HepG2 (cell line): ENCODE results near the gene SC5D. TPM values are rescaled to one million over a fixed set of nuclear protein-coding genes. Genes with fewer than 3 reads are reported as not detected.

Source experiments
- ATAC-seq: fragments of 200-7000 bp; cut with Tn5 transposase; 3 replicates; pipeline ENCODE4 v1.9.1; 2020; ENCODE audit warnings: mild to moderate bottlenecking, moderate library complexity
- BruUV-seq: library from RNA; stranded (reverse); fragments of 400-500 nt; replicated peaks from 2 replicates; lab custom pipeline; 2021; lab: Mats Ljungman, UMichigan
- CTCF ChIA-PET: fragments of 300-600 bp; formaldehyde crosslinking; extraction: SDS; loops from one replicate; lab custom pipeline; 2021; ENCODE audit warnings: low total read pairs, inconsistent platforms, low intra/inter-chr PET ratio; lab: Yijun Ruan, JAX
- POLR2A ChIA-PET: fragments of 350-600 bp; sonication (Branson Sonifier 250); formaldehyde crosslinking; loops from one replicate; lab custom pipeline; 2020; ENCODE audit warnings: antibody characterized with exemption, inconsistent platforms; lab: Yijun Ruan, JAX
- DNase-seq: peaks from one replicate; pipeline ENCODE4 v3.0.0-alpha.2; 2015; ENCODE audit warnings: low spot score
- FAIRE-seq: peaks from 3 replicates; lab custom pipeline; 2011; peaks lifted over from hg19 to GRCh38; lab: Jason Lieb, UNC
- H2AFZ ChIP-seq: one replicate; pipeline ENCODE4 v1.6.1; 2011; ENCODE audit warnings: low read length, inconsistent platforms
- H3K27ac ChIP-seq: fragments of 300-600 bp; 3 replicates; pipeline ENCODE4 v1.8.0; 2011; ENCODE audit warnings: mixed run types, mild to moderate bottlenecking, mixed read lengths, low read length, inconsistent platforms; ENCODE audit not compliant: insufficient read depth; ENCODE audit errors: extremely low read length
- H3K27me3 ChIP-seq, 2 experiments: fragments of 200-600 bp in 1 of 2; 2 replicates in 1 of 2; 3 replicates in 1 of 2; pipeline versions ENCODE4 v1.6.0 to v1.8.0; 2011; ENCODE audit warnings: low read length in 2 of 2, mild to moderate bottlenecking in 2 of 2, moderate library complexity in 2 of 2, inconsistent platforms in 1 of 2; ENCODE audit not compliant: insufficient read depth in 2 of 2, control insufficient read depth in 1 of 2
- H3K36me3 ChIP-seq, 2 experiments: fragments of 200-600 bp in 1 of 2; replicated peaks in 1 of 2; 2 replicates in 1 of 2; 3 replicates in 1 of 2; pipeline versions ENCODE4 v1.5.1 to v1.8.0; 2011; ENCODE audit warnings: low read length in 2 of 2, inconsistent platforms in 1 of 2; ENCODE audit not compliant: insufficient read depth in 2 of 2, control insufficient read depth in 1 of 2
- H3K4me1 ChIP-seq: 2 replicates; pipeline ENCODE4 v1.5.1; 2012; ENCODE audit warnings: low read length, inconsistent platforms; ENCODE audit not compliant: insufficient read depth
- H3K4me2 ChIP-seq: 2 replicates; pipeline ENCODE4 v1.6.0; 2011; ENCODE audit warnings: low read depth, low read length, inconsistent platforms
- H3K4me3 ChIP-seq, 3 experiments: fragments of 200-600 bp in 1 of 3; sonication (generic), shearing (Covaris generic) in 1 of 3; replicated peaks in 1 of 3; 2 replicates each; pipeline ENCODE4 v1.5.1; 2011 to 2016; ENCODE audit warnings: low read length in 3 of 3, inconsistent platforms in 2 of 3, low read depth in 2 of 3, mild to moderate bottlenecking in 2 of 3, control low read depth in 1 of 3, mixed read lengths in 1 of 3; ENCODE audit not compliant: insufficient read depth in 1 of 3
- H3K79me2 ChIP-seq: one replicate; pipeline ENCODE4 v1.6.1; 2011; ENCODE audit warnings: low read length, inconsistent platforms; ENCODE audit not compliant: insufficient read depth
- H3K9ac ChIP-seq: 2 replicates; pipeline ENCODE4 v1.6.0; 2011; ENCODE audit warnings: mild to moderate bottlenecking, low read depth, low read length, inconsistent platforms; ENCODE audit not compliant: insufficient read depth
- H3K9me3 ChIP-seq: 2 replicates; pipeline ENCODE4 v1.5.1; 2012; ENCODE audit warnings: mild to moderate bottlenecking, low read length
- H4K20me1 ChIP-seq: 2 replicates; pipeline ENCODE4 v1.6.0; 2011; ENCODE audit warnings: inconsistent platforms, mild to moderate bottlenecking, low read length, moderate library complexity; ENCODE audit not compliant: insufficient read depth
- CEBPB ChIP-seq: IDR thresholded peaks from 2 replicates; pipeline ENCODE4 v1.6.1; 2011; ENCODE audit warnings: low read depth, low read length, improper control_type of control experiment, borderline replicate concordance
- WGBS: methylation state at CpG from one replicate; pipeline ENCODE4 v1.1.6; 2017; ENCODE audit warnings: low lambda C conversion rate; 5-methylcytosine and 5-hydroxymethylcytosine counted together
- in situ Hi-C: cut with HindIII; loops from 2 replicates; pipeline ENCODE4 v1.10.0; 2017; ENCODE audit warnings: low pct_unique_long_range_greater_than_20kb; ENCODE audit not compliant: extremely low pct_ligation_motif_present
- intact Hi-C: fragments of 100-400 bp; cut with micrococcal nuclease; formaldehyde crosslinking; loops from one replicate; pipeline ENCODE4 v1.10.0; 2022; ENCODE audit not compliant: unreplicated experiment
- polyA plus RNA-seq, 8 experiments: library from polyadenylated mRNA; depleted of rRNA in 3 of 8; stranded (reverse) in 7 of 8; unstranded in 1 of 8; fragments of >200 nt; fragmentation: Illumina TruSeq in 4 of 8; extraction: Trizol in 4 of 8; gene quantifications; 2 replicates each; pipeline versions ENCODE4 v1.2.1 to v1.2.3, GENCODE V29; 2011 to 2016; ENCODE audit warnings: low read depth in 4 of 8, missing spikeins in 1 of 8, mixed read lengths in 1 of 8; ENCODE audit not compliant: insufficient read depth in 1 of 8
- total RNA-seq, 5 experiments: library from RNA; depleted of rRNA; stranded (reverse); fragments of >200 nt; fragmentation: Illumina TruSeq; extraction: Trizol; gene quantifications; 2 replicates each; pipeline ENCODE4 v1.2.3, GENCODE V29; 2016; ENCODE audit warnings: low read depth in 1 of 5
- TF ChIP-seq, protein P1 (sequence below): sonication (generic); formaldehyde crosslinking; IDR thresholded peaks from 2 replicates; pipeline ENCODE4 v1.8.1; 2022; ENCODE audit warnings: mild to moderate bottlenecking, missing genetic modification reagents
- TF ChIP-seq, protein P2 (sequence below): fragments of 450-650 bp; IDR thresholded peaks from 2 replicates; pipeline ENCODE4 v1.6.1; 2016
- TF ChIP-seq, protein P3 (sequence below): IDR thresholded peaks from 2 replicates; pipeline ENCODE4 v1.6.1; 2012; ENCODE audit warnings: low read depth, low read length, improper control_type of control experiment

Gene SC5D
- total and polyA plus RNA-seq, 2 of the 13 experiments (the other 11 are each of a cell fraction or from before 2014, with no cell fraction given): 84.4 to 155 TPM

DNA sequence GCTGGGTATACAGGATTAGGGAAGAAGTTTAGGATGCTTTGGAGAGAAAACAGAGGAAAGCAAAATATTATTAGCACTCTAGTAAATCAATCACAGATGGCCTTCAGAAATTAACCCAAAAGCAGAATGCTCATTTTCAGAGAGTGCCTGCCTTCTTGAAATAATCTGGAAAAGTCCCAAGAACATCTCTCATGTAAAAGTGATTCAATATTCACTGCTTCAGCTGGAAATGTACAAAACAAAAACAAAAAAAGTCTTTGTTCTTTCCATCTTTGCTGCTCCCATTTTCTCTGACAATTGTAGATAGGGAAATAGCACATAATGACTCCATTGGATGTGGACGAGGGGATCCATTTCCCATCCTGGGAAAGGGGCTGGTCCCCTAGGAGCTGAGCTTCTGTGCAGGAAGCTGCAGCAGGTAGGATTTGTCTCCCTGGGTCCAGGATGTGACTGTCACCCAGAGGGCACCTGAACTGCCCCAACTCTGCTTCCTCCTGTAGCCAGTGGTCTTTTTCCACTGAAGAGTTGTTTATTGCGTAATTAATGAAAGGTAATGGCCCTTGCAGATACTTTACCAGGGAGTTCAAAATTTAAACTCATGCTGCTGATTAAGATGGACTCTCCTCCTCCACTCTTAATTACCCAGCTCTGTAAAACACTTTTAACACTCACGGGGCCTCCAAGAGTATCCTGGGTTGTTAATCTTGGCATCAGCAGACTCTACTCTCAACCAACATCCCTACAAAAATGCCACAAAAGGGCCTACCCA, 57.9 kb downstream of the SC5D start:
- intact Hi-C loops: no loop called here
- ATAC-seq: no peak
- CTCF ChIA-PET: no interaction called here
- Histone ChIP-seq H4K20me1 (no peaks in the 10 kb centered on the region), H3K79me2 (no peaks in the 10 kb centered on the region), H3K27me3 (peaks cover 0 to 40% of the 10 kb centered on the region in 2 experiments; a peak in 3 of 5 replicates), H3K4me1 (peaks cover 7% of the 10 kb centered on the region; the same call in 1 of the 2 replicates), H2AFZ (no peak overlapping the region), H3K9me3 (no peaks in the 10 kb centered on the region), H3K36me3 (no peaks in the 10 kb centered on the region)
- 23% methylated on average over 3 of the region's 3 CpGs for WGBS
- POLR2A ChIA-PET: no interaction called here
- no TSS peak for BruUV-seq
- TF ChIP-seq CEBPB: peak; percentile 61; the same call in 1 of the 2 replicates
- TF ChIP-seq, protein P1, sequence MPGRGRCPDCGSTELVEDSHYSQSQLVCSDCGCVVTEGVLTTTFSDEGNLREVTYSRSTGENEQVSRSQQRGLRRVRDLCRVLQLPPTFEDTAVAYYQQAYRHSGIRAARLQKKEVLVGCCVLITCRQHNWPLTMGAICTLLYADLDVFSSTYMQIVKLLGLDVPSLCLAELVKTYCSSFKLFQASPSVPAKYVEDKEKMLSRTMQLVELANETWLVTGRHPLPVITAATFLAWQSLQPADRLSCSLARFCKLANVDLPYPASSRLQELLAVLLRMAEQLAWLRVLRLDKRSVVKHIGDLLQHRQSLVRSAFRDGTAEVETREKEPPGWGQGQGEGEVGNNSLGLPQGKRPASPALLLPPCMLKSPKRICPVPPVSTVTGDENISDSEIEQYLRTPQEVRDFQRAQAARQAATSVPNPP (CRISPR knock-in tag): no peak
- TF ChIP-seq, all 625 proteins: peak for 1
- Histone ChIP-seq H3K4me2 (no peak overlapping the region), H3K9ac (no peak overlapping the region), H3K4me3 (no peak overlapping the region), H3K27ac (no peak overlapping the region)
- in situ Hi-C loops: no loop called here
- no peak for DNase-seq
- FAIRE-seq: no peak

DNA sequence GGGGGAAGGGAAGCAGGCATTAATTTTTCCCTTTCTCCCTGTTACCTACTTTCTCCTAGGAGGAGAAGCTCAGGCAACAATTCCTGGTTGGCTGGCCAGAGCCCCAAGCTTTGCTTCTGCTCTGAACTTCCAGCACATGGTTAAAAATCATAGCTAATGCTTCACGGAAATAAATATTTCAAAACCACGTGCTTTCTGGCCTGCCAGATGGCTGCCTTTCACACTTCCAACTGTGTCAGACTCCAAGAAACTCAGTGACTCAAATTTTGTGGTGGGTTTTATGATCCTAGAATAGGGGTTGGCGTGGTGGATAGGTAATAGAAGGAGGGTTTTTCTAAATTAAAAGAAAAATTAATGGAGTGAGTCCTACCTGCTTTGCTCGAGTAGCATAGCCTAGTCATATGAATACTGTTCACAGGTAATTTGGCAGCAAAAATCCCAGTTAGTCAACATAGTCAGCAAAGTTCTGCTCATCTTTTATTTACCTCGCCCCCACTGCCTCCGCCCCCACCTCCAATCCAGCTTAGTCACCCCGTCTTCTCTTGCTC, 58.6 kb downstream of the SC5D start:
- Histone ChIP-seq H3K27ac (no peak overlapping the region), H3K4me2 (no peak overlapping the region), H3K4me3 (no peak overlapping the region), H3K36me3 (no peaks in the 10 kb centered on the region), H3K79me2 (no peaks in the 10 kb centered on the region), H3K9ac (no peak overlapping the region), H3K9me3 (no peaks in the 10 kb centered on the region), H2AFZ (no peak overlapping the region), H3K4me1 (peaks cover 7% of the 10 kb centered on the region; the same call in 1 of the 2 replicates), H4K20me1 (no peaks in the 10 kb centered on the region), H3K27me3 (peaks cover 0 to 40% of the 10 kb centered on the region in 2 experiments; a peak in 3 of 5 replicates)
- no TSS peak for BruUV-seq
- ChIA-PET CTCF (no interaction called here), POLR2A (no interaction called here)
- WGBS: 10% methylated on average over 7 of the region's 7 CpGs
- FAIRE-seq (no peak), DNase-seq (no peak), ATAC-seq (no peak)
- in situ Hi-C loops: no loop called here
- TF ChIP-seq, protein P2, sequence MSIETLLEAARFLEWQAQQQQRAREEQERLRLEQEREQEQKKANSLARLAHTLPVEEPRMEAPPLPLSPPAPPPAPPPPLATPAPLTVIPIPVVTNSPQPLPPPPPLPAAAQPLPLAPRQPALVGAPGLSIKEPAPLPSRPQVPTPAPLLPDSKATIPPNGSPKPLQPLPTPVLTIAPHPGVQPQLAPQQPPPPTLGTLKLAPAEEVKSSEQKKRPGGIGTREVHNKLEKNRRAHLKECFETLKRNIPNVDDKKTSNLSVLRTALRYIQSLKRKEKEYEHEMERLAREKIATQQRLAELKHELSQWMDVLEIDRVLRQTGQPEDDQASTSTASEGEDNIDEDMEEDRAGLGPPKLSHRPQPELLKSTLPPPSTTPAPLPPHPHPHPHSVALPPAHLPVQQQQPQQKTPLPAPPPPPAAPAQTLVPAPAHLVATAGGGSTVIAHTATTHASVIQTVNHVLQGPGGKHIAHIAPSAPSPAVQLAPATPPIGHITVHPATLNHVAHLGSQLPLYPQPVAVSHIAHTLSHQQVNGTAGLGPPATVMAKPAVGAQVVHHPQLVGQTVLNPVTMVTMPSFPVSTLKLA: peak; percentile 89
- TF ChIP-seq, protein P3, sequence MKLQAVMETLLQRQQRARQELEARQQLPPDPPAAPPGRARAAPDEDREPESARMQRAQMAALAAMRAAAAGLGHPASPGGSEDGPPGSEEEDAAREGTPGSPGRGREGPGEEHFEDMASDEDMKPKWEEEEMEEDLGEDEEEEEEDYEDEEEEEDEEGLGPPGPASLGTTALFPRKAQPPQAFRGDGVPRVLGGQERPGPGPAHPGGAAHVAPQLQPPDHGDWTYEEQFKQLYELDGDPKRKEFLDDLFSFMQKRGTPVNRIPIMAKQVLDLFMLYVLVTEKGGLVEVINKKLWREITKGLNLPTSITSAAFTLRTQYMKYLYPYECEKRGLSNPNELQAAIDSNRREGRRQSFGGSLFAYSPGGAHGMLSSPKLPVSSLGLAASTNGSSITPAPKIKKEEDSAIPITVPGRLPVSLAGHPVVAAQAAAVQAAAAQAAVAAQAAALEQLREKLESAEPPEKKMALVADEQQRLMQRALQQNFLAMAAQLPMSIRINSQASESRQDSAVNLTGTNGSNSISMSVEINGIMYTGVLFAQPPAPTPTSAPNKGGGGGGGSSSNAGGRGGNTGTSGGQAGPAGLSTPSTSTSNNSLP: no peak
- intact Hi-C loops: no loop called here
